Neural crest cell (in vitro differentiated cells): Measurements from ENCODE around the gene JARID2. TPM values are rescaled to one million over a fixed set of nuclear protein-coding genes. Genes with fewer than 3 reads are reported as not detected.

Experiments
- DNase-seq: peaks from one replicate; pipeline ENCODE4 v3.0.0; 2021; ENCODE audit warnings: low read depth, mixed read lengths, low spot score
- H3K27ac Mint-ChIP-seq: one replicate; pipeline ENCODE4 v1.8.0; 2021; ENCODE audit warnings: mild to moderate bottlenecking, mixed read lengths; ENCODE audit not compliant: unreplicated experiment
- H3K27me3 Mint-ChIP-seq: 2 replicates; pipeline ENCODE4 v1.8.0; 2021; ENCODE audit warnings: low read depth, mild to moderate bottlenecking, mixed read lengths
- H3K36me3 Mint-ChIP-seq: 2 replicates; pipeline ENCODE4 v1.8.0; 2021; ENCODE audit warnings: low read depth, mild to moderate bottlenecking, mixed read lengths
- H3K4me1 Mint-ChIP-seq: 2 replicates; pipeline ENCODE4 v1.8.0; 2021; ENCODE audit warnings: mixed read lengths
- H3K4me3 Mint-ChIP-seq: one replicate; pipeline ENCODE4 v1.8.0; 2021; ENCODE audit warnings: mild to moderate bottlenecking, mixed read lengths
- H3K9me3 Mint-ChIP-seq: 2 replicates; pipeline ENCODE4 v1.8.0; 2021; ENCODE audit warnings: mixed read lengths
- total RNA-seq: library from RNA; stranded (reverse); gene quantifications from 2 replicates; pipeline ENCODE4 v1.2.1, GENCODE V29; 2021
- TF ChIP-seq, protein P1 (sequence below): fragments of 200-600 bp; sonication (generic); conservative IDR thresholded peaks from 2 replicates; pipeline ENCODE4 v1.5.0; 2021; ENCODE audit warnings: antibody characterized with exemption, mild to moderate bottlenecking

Gene JARID2
- total RNA-seq, 1 donor from 2014 or later, result 33.9 TPM

DNA sequence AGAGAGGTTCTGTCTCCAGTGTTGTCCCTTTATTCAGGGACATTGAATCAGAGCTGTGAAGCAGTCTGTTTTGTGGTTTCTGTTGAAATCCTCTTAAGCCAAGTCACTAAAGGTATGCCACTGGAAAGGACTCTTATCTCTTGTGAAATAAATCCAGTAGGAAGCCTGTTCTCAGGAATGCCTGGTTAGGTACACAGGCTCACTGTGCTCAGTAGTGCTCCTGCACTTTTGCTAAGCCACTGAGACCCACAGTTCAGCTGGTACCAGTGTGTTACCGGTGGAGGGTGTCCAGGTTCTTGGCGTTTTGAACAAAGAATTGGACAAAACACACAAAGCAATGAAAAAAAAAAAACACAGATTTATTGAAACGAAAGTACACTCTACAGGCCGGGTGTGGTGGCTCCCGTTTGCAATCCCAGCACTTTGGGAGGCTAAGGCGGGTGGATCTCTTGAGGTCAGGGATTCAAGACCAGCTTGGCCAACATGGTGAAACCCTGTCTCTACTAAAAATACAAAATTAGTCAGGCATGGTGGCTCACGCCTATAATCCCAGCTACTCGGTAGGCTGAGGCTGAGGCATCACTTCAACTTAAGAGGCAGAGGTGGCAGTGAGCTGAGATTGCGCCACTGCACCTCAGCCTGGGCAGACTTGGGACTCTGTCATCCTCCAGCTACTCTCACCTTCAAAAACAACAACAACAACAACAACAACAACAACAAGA, 186.1 kb downstream of the JARID2 start:
- Mint-ChIP-seq H3K4me3 (no peak overlapping the region), H3K4me1 (peaks cover 89% of the 10 kb centered on the region), H3K27ac (no peak overlapping the region), H3K27me3 (no peaks in the 10 kb centered on the region), H3K9me3 (no peaks in the 10 kb centered on the region), H3K36me3 (peaks cover 2% of the 10 kb centered on the region)
- no peak for DNase-seq
- TF ChIP-seq, protein P1, sequence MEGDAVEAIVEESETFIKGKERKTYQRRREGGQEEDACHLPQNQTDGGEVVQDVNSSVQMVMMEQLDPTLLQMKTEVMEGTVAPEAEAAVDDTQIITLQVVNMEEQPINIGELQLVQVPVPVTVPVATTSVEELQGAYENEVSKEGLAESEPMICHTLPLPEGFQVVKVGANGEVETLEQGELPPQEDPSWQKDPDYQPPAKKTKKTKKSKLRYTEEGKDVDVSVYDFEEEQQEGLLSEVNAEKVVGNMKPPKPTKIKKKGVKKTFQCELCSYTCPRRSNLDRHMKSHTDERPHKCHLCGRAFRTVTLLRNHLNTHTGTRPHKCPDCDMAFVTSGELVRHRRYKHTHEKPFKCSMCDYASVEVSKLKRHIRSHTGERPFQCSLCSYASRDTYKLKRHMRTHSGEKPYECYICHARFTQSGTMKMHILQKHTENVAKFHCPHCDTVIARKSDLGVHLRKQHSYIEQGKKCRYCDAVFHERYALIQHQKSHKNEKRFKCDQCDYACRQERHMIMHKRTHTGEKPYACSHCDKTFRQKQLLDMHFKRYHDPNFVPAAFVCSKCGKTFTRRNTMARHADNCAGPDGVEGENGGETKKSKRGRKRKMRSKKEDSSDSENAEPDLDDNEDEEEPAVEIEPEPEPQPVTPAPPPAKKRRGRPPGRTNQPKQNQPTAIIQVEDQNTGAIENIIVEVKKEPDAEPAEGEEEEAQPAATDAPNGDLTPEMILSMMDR, result no peak

DNA sequence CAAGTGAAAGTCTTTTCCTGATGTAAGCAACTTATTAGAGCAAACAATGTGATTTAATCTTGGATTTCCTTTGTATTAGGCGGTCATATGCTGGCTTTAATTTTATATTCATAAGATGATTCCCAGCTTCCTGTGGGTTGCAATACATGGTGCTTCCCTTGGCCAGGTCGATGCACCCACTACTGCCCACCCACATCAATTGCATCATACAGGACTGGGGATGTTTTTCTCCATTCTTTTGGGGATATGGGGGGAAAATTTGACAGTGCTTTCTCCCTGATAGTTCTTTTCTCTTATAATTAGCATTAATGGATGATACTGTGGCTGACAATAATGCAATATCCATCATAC, 187.6 kb downstream of the JARID2 start:
- DNase-seq, result no peak
- Mint-ChIP-seq H3K9me3 (no peaks in the 10 kb centered on the region), H3K27ac (peak overlapping the region; percentile 90), H3K36me3 (peaks cover 2% of the 10 kb centered on the region), H3K27me3 (no peaks in the 10 kb centered on the region), H3K4me1 (peaks cover 89% of the 10 kb centered on the region), H3K4me3 (peak overlapping the region; percentile 14)
- TF ChIP-seq, protein P1, result no peak

DNA sequence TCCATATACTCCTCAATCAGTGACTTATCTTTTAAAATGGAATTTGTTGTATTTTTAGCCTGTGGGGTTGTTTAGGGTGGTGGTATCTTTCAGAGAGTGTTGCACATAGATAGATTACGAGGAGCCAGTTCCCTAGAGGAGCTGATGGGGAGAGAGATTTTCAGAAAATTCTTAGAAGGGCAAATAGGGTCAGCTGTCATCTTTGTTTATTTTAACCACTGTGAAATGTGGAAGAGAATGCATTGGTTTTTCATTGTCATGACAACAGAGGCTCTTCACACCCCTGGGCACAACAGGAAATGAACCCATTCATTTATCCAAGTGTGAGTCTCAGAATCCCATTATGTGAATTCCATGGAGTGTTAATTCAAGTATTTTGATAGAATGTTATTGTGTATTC, 188.4 kb downstream of the JARID2 start:
- peaks cover 91% of the 10 kb centered on the region for H3K4me1 Mint-ChIP-seq
- H3K36me3 Mint-ChIP-seq, result peaks cover 2% of the 10 kb centered on the region
- TF ChIP-seq, protein P1, result no peak
- no peak for DNase-seq
- no peaks in the 10 kb centered on the region for H3K27me3 Mint-ChIP-seq
- peak overlapping the region; percentile 30 for H3K4me3 Mint-ChIP-seq
- H3K9me3 Mint-ChIP-seq, result no peaks in the 10 kb centered on the region
- H3K27ac Mint-ChIP-seq, result no peak overlapping the region

DNA sequence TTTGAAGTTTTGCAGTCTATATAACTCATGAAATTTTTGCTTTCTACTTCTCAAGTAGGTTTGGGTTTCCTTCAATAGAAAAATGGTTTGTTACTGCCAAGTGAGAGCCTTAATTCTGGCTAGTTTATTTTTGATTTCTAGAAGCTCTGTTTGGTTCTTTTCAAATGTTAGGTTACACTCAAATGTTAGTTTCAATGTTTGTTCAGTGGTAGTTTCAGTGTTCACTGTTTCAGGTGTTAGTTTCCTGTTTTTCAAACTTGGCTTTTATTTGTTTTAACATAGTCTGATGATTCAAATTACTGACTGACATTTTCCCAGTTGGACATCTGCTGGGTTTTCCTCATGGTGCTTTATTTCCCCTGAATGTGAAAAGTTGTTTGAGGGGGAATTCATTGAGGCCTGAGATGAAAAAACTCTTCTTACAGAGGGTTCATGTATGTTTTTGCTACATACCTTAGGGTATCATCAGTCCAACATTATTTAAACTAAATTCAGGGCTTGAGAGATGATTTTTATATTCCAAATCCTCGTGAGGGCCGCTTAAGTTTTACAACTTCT, 189.0 kb downstream of the JARID2 start:
- no peak for DNase-seq
- peak overlapping the region; percentile 30 for H3K4me3 Mint-ChIP-seq
- TF ChIP-seq, protein P1, result no peak
- H3K9me3 Mint-ChIP-seq, result no peaks in the 10 kb centered on the region
- no peak overlapping the region for H3K27ac Mint-ChIP-seq
- H3K4me1 Mint-ChIP-seq, result peaks cover 91% of the 10 kb centered on the region
- peaks cover 2% of the 10 kb centered on the region for H3K36me3 Mint-ChIP-seq
- H3K27me3 Mint-ChIP-seq, result no peaks in the 10 kb centered on the region

DNA sequence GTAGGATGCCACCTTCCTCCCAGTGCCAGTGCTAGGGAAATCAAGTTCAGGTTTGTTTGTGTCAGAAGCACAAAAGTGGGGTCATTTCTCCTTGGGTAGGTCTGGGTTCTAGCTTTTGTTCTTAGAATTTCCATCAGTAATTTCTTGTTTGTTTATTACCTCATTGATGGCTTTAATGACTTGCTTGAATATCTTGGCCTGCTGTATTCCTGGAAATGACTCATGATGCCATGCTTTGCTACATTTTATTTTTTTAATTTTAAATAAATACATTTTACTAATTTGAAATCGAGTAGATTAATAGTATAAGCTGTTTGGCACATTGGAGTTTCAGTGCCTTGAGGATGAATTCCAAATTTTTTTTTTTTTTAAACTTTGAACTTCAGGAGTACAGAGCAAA, 189.6 kb downstream of the JARID2 start:
- Mint-ChIP-seq H3K9me3 (no peaks in the 10 kb centered on the region), H3K4me3 (no peak overlapping the region), H3K36me3 (peaks cover 2% of the 10 kb centered on the region), H3K27ac (no peak overlapping the region), H3K27me3 (no peaks in the 10 kb centered on the region), H3K4me1 (peaks cover 90% of the 10 kb centered on the region)
- no peak for DNase-seq
- TF ChIP-seq, protein P1, result no peak
